Neural cell (in vitro differentiated cells): Measurements from ENCODE around the gene KRTAP5-10.

ENCODE experiments used
- CTCF ChIP-seq: fragments of 450-650 bp; IDR thresholded peaks from 2 replicates; pipeline ENCODE4 v1.5.1; 2014; ENCODE audit warnings: antibody characterized with exemption, mild to moderate bottlenecking, moderate library complexity; ENCODE audit not compliant: poor library complexity, severe bottlenecking
- EP300 ChIP-seq: fragments of 450-650 bp; conservative IDR thresholded peaks from 2 replicates; pipeline ENCODE4 v1.6.1; 2014; ENCODE audit warnings: antibody characterized with exemption, mild to moderate bottlenecking, moderate library complexity; ENCODE audit not compliant: poor library complexity, severe bottlenecking
- EZH2 ChIP-seq: fragments of 200-600, 300-800 bp; shearing (Covaris generic), sonication (generic); IDR thresholded peaks from 2 replicates; pipeline ENCODE4 v1.6.1; 2014; ENCODE audit warnings: antibody characterized with exemption, low read length, borderline replicate concordance, mild to moderate bottlenecking; ENCODE audit not compliant: insufficient read depth, poor library complexity, severe bottlenecking
- MXI1 ChIP-seq: fragments of 450-650 bp; conservative IDR thresholded peaks from 2 replicates; pipeline ENCODE4 v1.6.1; 2014; ENCODE audit warnings: antibody characterized with exemption, mild to moderate bottlenecking; ENCODE audit not compliant: poor library complexity, severe bottlenecking
- POLR2AphosphoS5 ChIP-seq: IDR thresholded peaks from 2 replicates; pipeline ENCODE4 v1.6.1; 2012
- RAD21 ChIP-seq: fragments of 450-650 bp; conservative IDR thresholded peaks from 2 replicates; pipeline ENCODE4 v1.6.1; 2014; ENCODE audit warnings: antibody characterized with exemption, mild to moderate bottlenecking, moderate library complexity
- SMC3 ChIP-seq: fragments of 450-650 bp; conservative IDR thresholded peaks from 2 replicates; pipeline ENCODE4 v1.6.1; 2014; ENCODE audit warnings: antibody characterized with exemption, mild to moderate bottlenecking, moderate library complexity; ENCODE audit not compliant: poor library complexity
- TAF1 ChIP-seq: IDR thresholded peaks from 2 replicates; pipeline ENCODE4 v1.6.1; 2012; ENCODE audit warnings: low read depth

- no peak for TF ChIP-seq SMC3
- no peak for TF ChIP-seq CTCF
- TF ChIP-seq TAF1, result no peak
- no peak for TF ChIP-seq MXI1
- TF ChIP-seq EZH2, result no peak
- TF ChIP-seq POLR2AphosphoS5, result no peak
- no peak for TF ChIP-seq EP300
- no peak for TF ChIP-seq RAD21
Measured at GRCh38 chr11:71574418-71574817, 9.1 kb downstream of the KRTAP5-10 start.
